Body of pancreas (tissue), 4 donors: ENCODE data around the gene FSTL5. TPM values are rescaled to one million over a fixed set of nuclear protein-coding genes. Genes with fewer than 3 reads are reported as not detected.

Source experiments
- ATAC-seq: fragments of 150-250 bp; one replicate; pipeline ENCODE4 v1.9.1; 2016
- DNase-seq, 4 donors: peaks; one replicate each; pipeline ENCODE4 v3.0.0-alpha.2; 2019
- H3K27ac ChIP-seq, 4 donors: fragments of 200-600 bp; sonication (generic); 1 replicate in 3 of 4; 2 replicates in 1 of 4; pipeline versions ENCODE4 v1.5.1 to v1.6.1; 2016 to 2019; ENCODE audit warnings: mild to moderate bottlenecking in 1 of 4, mixed read lengths in 1 of 4, moderate library complexity in 1 of 4
- H3K27me3 ChIP-seq, 2 donors: fragments of 200-600 bp; sonication (generic); one replicate each; pipeline ENCODE4 v1.6.0; 2016; ENCODE audit warnings: mild to moderate bottlenecking in 1 of 2
- H3K36me3 ChIP-seq, 2 donors: fragments of 200-600 bp; sonication (generic); replicated peaks in 1 of 2; 2 replicates each; pipeline ENCODE4 v1.5.1; 2016; ENCODE audit warnings: low read depth in 2 of 2; ENCODE audit not compliant: insufficient read depth in 1 of 2
- H3K4me1 ChIP-seq: fragments of 200-600 bp; sonication (generic); one replicate; pipeline ENCODE4 v1.6.0; 2016
- H3K4me3 ChIP-seq, 2 donors: fragments of 200-600 bp; sonication (generic); 1 replicate in 1 of 2; 2 replicates in 1 of 2; pipeline ENCODE4 v1.5.1; 2016 to 2019
- H3K9me3 ChIP-seq, 3 donors: fragments of 200-600 bp; sonication (generic); 1 replicate in 2 of 3; 2 replicates in 1 of 3; pipeline ENCODE4 v1.5.1; 2016
- CTCF ChIP-seq, 7 experiments: fragments of 450-650 bp in 4 of 7; fragments of 200-600 bp in 3 of 7; sonication (generic) in 3 of 7; IDR thresholded peaks; one replicate each; pipeline ENCODE4 v1.5.1; 2016 to 2019; ENCODE audit warnings: antibody characterized with exemption in 7 of 7
- POLR2A ChIP-seq, 3 donors: fragments of 450-650 bp; IDR thresholded peaks; one replicate each; pipeline ENCODE4 v1.6.1; 2016; ENCODE audit warnings: antibody characterized with exemption in 3 of 3, mild to moderate bottlenecking in 2 of 3
- whole genome bisulfite sequencing, 2 donors: methylation state at CpG; one replicate each; pipeline ENCODE4 v1.1.5; 2017; 5-methylcytosine and 5-hydroxymethylcytosine counted together
- intact Hi-C: fragments of 100-400 bp; cut with DNase I; formaldehyde crosslinking; loops from one replicate; pipeline ENCODE4 v1.15.1; 2023
- total RNA-seq, 2 donors: library from RNA; depleted of rRNA; stranded (reverse); fragments of >200 nt; gene quantifications; one replicate each; pipeline ENCODE4 v1.1.0, GENCODE V29; 2016

FSTL5 gene
- total RNA-seq, 2 donors from 2014 or later: 1.3 TPM; not detected in 1

- Histone ChIP-seq H3K27ac (no peak overlapping the region), H3K36me3 (no peaks in the 10 kb centered on the region), H3K4me1 (no peaks in the 10 kb centered on the region), H3K27me3 (no peaks in the 10 kb centered on the region), H3K4me3 (no peak overlapping the region), H3K9me3 (no peaks in the 10 kb centered on the region)
- DNase-seq (no peak), ATAC-seq (no peak)
- 65 to 66% methylated on average over 5 of the region's 5 CpGs for WGBS, 2 donors
- intact Hi-C loops: no loop called here
- TF ChIP-seq CTCF (IDR thresholded peaks at IDR 0.05) (no peak), POLR2A (IDR thresholded peaks at IDR 0.05) (no peak)
Observed at GRCh38 chr4:161555689-161556660, 607.8 kb downstream of the FSTL5 start.

GRCh38 chr4:161554372-161554990, 609.3 kb downstream of the FSTL5 start:
- intact Hi-C loops: no loop called here

GRCh38 chr4:161546902-161547301, 616.9 kb downstream of the FSTL5 start:
- H3K36me3 ChIP-seq: no peaks in the 10 kb centered on the region
- no peak overlapping the region for H3K4me3 ChIP-seq
- ATAC-seq (no peak), DNase-seq (no peak)
- H3K9me3 ChIP-seq: no peaks in the 10 kb centered on the region
- H3K27ac ChIP-seq: no peak overlapping the region
- no peaks in the 10 kb centered on the region for H3K4me1 ChIP-seq
- intact Hi-C loops: no loop called here
- TF ChIP-seq CTCF (IDR thresholded peaks at IDR 0.05): no peak
- no peak for TF ChIP-seq POLR2A (IDR thresholded peaks at IDR 0.05)
- WGBS, 2 donors: 60 to 66% methylated on average over 5 of the region's 5 CpGs
- H3K27me3 ChIP-seq: no peaks in the 10 kb centered on the region

More at GRCh38 chr4:161554372-161554990, 609.3 kb downstream of the FSTL5 start:
- Histone ChIP-seq H3K4me1 (no peaks in the 10 kb centered on the region), H3K27me3 (no peaks in the 10 kb centered on the region), H3K27ac (no peak overlapping the region), H3K4me3 (no peak overlapping the region), H3K9me3 (no peaks in the 10 kb centered on the region), H3K36me3 (no peaks in the 10 kb centered on the region)
- no peak for ATAC-seq
- 32 to 44% methylated on average over 5 of the region's 5 CpGs for WGBS, 2 donors
- no peak for DNase-seq
- no peak for TF ChIP-seq POLR2A (IDR thresholded peaks at IDR 0.05)
- TF ChIP-seq CTCF (IDR thresholded peaks at IDR 0.05): no peak

GRCh38 chr4:161540265-161540664, 623.5 kb downstream of the FSTL5 start:
- Histone ChIP-seq H3K27ac (no peak overlapping the region), H3K4me1 (no peaks in the 10 kb centered on the region), H3K36me3 (no peaks in the 10 kb centered on the region), H3K4me3 (no peak overlapping the region), H3K9me3 (no peaks in the 10 kb centered on the region), H3K27me3 (no peaks in the 10 kb centered on the region)
- no peak for DNase-seq
- no peak for ATAC-seq
- intact Hi-C loops: no loop called here
- WGBS, 2 donors: 63 to 64% methylated on average over 1 of the region's 1 CpG
- no peak for TF ChIP-seq CTCF (IDR thresholded peaks at IDR 0.05)
- no peak for TF ChIP-seq POLR2A (IDR thresholded peaks at IDR 0.05)
